Fibroblast of lung (primary cell): ENCODE measurements around the gene UBE2V1. TPM values are rescaled to one million over a fixed set of nuclear protein-coding genes. Genes with fewer than 3 reads are reported as not detected.

Experiments used
- DNase-seq, 2 donors: peaks; one replicate each; pipeline versions ENCODE4 v3.0.0 to v3.0.0-alpha.2; 2010; ENCODE audit warnings: low read depth in 2 of 2
- H2AFZ ChIP-seq: 2 replicates; pipeline ENCODE4 v1.5.1; 2012; ENCODE audit warnings: low read length, control low read depth, inconsistent platforms
- H3K27ac ChIP-seq: 2 replicates; pipeline ENCODE4 v1.5.1; 2011; ENCODE audit warnings: low read length, control low read depth; ENCODE audit not compliant: insufficient read depth
- H3K27me3 ChIP-seq: 2 replicates; pipeline ENCODE4 v1.5.1; 2011; ENCODE audit warnings: mild to moderate bottlenecking, low read length; ENCODE audit not compliant: control insufficient read depth, insufficient read depth
- H3K36me3 ChIP-seq: 2 replicates; pipeline ENCODE4 v1.5.1; 2011; ENCODE audit warnings: low read length; ENCODE audit not compliant: control insufficient read depth, insufficient read depth
- H3K4me1 ChIP-seq: 2 replicates; pipeline ENCODE4 v1.5.1; 2011; ENCODE audit warnings: low read length; ENCODE audit not compliant: control insufficient read depth, insufficient read depth; ENCODE audit errors: extremely low read depth
- H3K4me2 ChIP-seq: 2 replicates; pipeline ENCODE4 v1.5.1; 2011; ENCODE audit warnings: low read length, control low read depth; ENCODE audit not compliant: insufficient read depth; ENCODE audit errors: extremely low read depth
- H3K4me3 ChIP-seq, 4 experiments: fragments of 200-600 bp in 1 of 4; sonication (generic) in 1 of 4; replicated peaks in 1 of 4; 2 replicates each; pipeline ENCODE4 v1.5.1; 2011 to 2016; ENCODE audit warnings: low read length in 4 of 4, low read depth in 3 of 4, mild to moderate bottlenecking in 3 of 4, control low read depth in 2 of 4, inconsistent platforms in 1 of 4, mixed read lengths in 1 of 4; ENCODE audit not compliant: insufficient read depth in 1 of 4; ENCODE audit errors: control extremely low read depth in 1 of 4
- H3K79me2 ChIP-seq: 2 replicates; pipeline ENCODE4 v1.5.1; 2012; ENCODE audit warnings: mild to moderate bottlenecking, low read length, inconsistent platforms; ENCODE audit not compliant: control insufficient read depth, insufficient read depth
- H3K9ac ChIP-seq: 2 replicates; pipeline ENCODE4 v1.5.1; 2011; ENCODE audit warnings: mild to moderate bottlenecking, low read length, control low read depth; ENCODE audit not compliant: insufficient read depth
- H3K9me3 ChIP-seq: 2 replicates; pipeline ENCODE4 v1.5.1; 2012; ENCODE audit warnings: low read depth, low read length; ENCODE audit not compliant: control insufficient read depth, insufficient read depth
- H4K20me1 ChIP-seq: 2 replicates; pipeline ENCODE4 v1.5.1; 2011; ENCODE audit warnings: low read length; ENCODE audit not compliant: control insufficient read depth, insufficient read depth; ENCODE audit errors: extremely low read depth
- CTCF ChIP-seq, 2 donors: IDR thresholded peaks in 1 of 2; conservative IDR thresholded peaks in 1 of 2; 1 replicate in 1 of 2; 2 replicates in 1 of 2; pipeline ENCODE4 v1.5.1; 2011 to 2012; ENCODE audit warnings: low read length in 2 of 2, control low read depth in 1 of 2, inconsistent platforms in 1 of 2, low read depth in 1 of 2, mild to moderate bottlenecking in 1 of 2
- EZH2 ChIP-seq: IDR thresholded peaks from 2 replicates; pipeline ENCODE4 v1.5.1; 2012; ENCODE audit warnings: low read length, control low read depth, mild to moderate bottlenecking; ENCODE audit errors: missing control alignments
- polyA plus RNA-seq, 2 donors: library from polyadenylated mRNA; depleted of rRNA in 1 of 2; stranded (reverse) in 1 of 2; unstranded in 1 of 2; fragments of >200 nt; gene quantifications; 2 replicates each; pipeline ENCODE4 v1.2.1, GENCODE V29; 2011 to 2012; ENCODE audit warnings: missing spikeins in 1 of 2
- total RNA-seq: library from RNA; depleted of rRNA; stranded (reverse); fragments of >200 nt; gene quantifications from 2 replicates; pipeline ENCODE4 v1.2.1, GENCODE V29; 2014

Gene UBE2V1
- total and polyA plus RNA-seq, 2 donors (not counting 1 experiment from before 2014, with no cell fraction given): 31.7 to 193 TPM

- DNase-seq: no peak
- no peaks in the 10 kb centered on the region for H3K9me3 ChIP-seq
- H3K27me3 ChIP-seq: no peaks in the 10 kb centered on the region
- no peak overlapping the region for H3K27ac ChIP-seq
- H2AFZ ChIP-seq: no peak overlapping the region
- H4K20me1 ChIP-seq: no peaks in the 10 kb centered on the region
- no peaks in the 10 kb centered on the region for H3K79me2 ChIP-seq
- H3K4me3 ChIP-seq: no peak overlapping the region
- no peak overlapping the region for H3K9ac ChIP-seq
- H3K4me1 ChIP-seq: no peaks in the 10 kb centered on the region
- no peak overlapping the region for H3K4me2 ChIP-seq
- TF ChIP-seq CTCF (conservative IDR thresholded peaks at IDR 0.05 in 1 of 2, IDR thresholded peaks at IDR 0.05 in 1 of 2; ENCODE audit: low read depth in 1 of 2, low read length in 2 of 2) (no peak), EZH2 (no peak)
- H3K36me3 ChIP-seq: no peaks in the 10 kb centered on the region
Observed at GRCh38 chr20:50062006-50062838, 50.7 kb downstream of the UBE2V1 start.

GRCh38 chr20:50061151-50062005, 51.6 kb downstream of the UBE2V1 start:
- TF ChIP-seq EZH2: no peak
- TF ChIP-seq CTCF (conservative IDR thresholded peaks at IDR 0.05 in 1 of 2, IDR thresholded peaks at IDR 0.05 in 1 of 2; ENCODE audit: low read depth in 1 of 2, low read length in 2 of 2): no peak
- H4K20me1 ChIP-seq: no peaks in the 10 kb centered on the region
- H2AFZ ChIP-seq: no peak overlapping the region
- no peaks in the 10 kb centered on the region for H3K27me3 ChIP-seq
- H3K27ac ChIP-seq: no peak overlapping the region
- H3K36me3 ChIP-seq: no peaks in the 10 kb centered on the region
- H3K4me2 ChIP-seq: no peak overlapping the region
- H3K9me3 ChIP-seq: no peaks in the 10 kb centered on the region
- no peaks in the 10 kb centered on the region for H3K79me2 ChIP-seq
- H3K4me3 ChIP-seq: no peak overlapping the region
- no peak overlapping the region for H3K9ac ChIP-seq
- H3K4me1 ChIP-seq: no peaks in the 10 kb centered on the region
- no peak for DNase-seq

- H3K27me3 ChIP-seq: no peaks in the 10 kb centered on the region
- no peak overlapping the region for H3K4me2 ChIP-seq
Observed at GRCh38 chr20:50058662-50059402, 54.1 kb downstream of the UBE2V1 start.

More at GRCh38 chr20:50058662-50059402, 54.1 kb downstream of the UBE2V1 start:
- Histone ChIP-seq H3K27ac (no peak overlapping the region), H3K9me3 (no peaks in the 10 kb centered on the region), H3K4me3 (no peak overlapping the region), H2AFZ (no peak overlapping the region), H3K9ac (no peak overlapping the region), H3K79me2 (no peaks in the 10 kb centered on the region), H4K20me1 (no peaks in the 10 kb centered on the region), H3K36me3 (no peaks in the 10 kb centered on the region), H3K4me1 (peaks cover 4% of the 10 kb centered on the region)
- no peak for DNase-seq
- TF ChIP-seq EZH2: no peak
- TF ChIP-seq CTCF (conservative IDR thresholded peaks at IDR 0.05 in 1 of 2, IDR thresholded peaks at IDR 0.05 in 1 of 2; ENCODE audit: low read depth in 1 of 2, low read length in 2 of 2): no peak
